Dedifferentiated amniotic fluid mesenchymal stem cell (primary cell): Measurements from ENCODE around the gene COQ3.

Experiments
- DNase-seq: peaks from one replicate; pipeline ENCODE4 v3.0.0-alpha.2; 2016; ENCODE audit errors: extremely low spot score

The COQ3 gene

GRCh38 chr6:99333068-99333467 is 60.9 kb downstream of the COQ3 start:
- no peak for DNase-seq

GRCh38 chr6:99331531-99331930 is 62.5 kb downstream of the COQ3 start:
- DNase-seq = no peak

GRCh38 chr6:99330159-99330558 is 63.8 kb downstream of the COQ3 start:
- peak; percentile 82 for DNase-seq

GRCh38 chr6:99324996-99325395 is 69.0 kb downstream of the COQ3 start:
- no peak for DNase-seq
